ENCODE results near the gene C20orf204. TPM values are rescaled to one million over a fixed set of nuclear protein-coding genes. Genes with fewer than 3 reads are reported as not detected.

Gene C20orf204
- total and polyA plus RNA-seq, 2 of the 8 experiments (the other 6 are each of a cell fraction or from before 2014, with no cell fraction given) = 0.39 to 0.52 TPM

GRCh38 chr20:64038224-64038564 lies 2.2 kb downstream of the C20orf204 start:
- Histone ChIP-seq H2AFZ (ENCODE audit: low read length) (no peak overlapping the region), H3K79me2 (ENCODE audit: control insufficient read depth in 1 of 2, insufficient read depth in 2 of 2, low read length in 2 of 2) (no peaks in the 10 kb centered on the region)
- 12% methylated on average over 5 of the region's 30 CpGs; no CpG with 5 or more reads in 1 of the 2 experiments for WGBS, 2 experiments (ENCODE audit: extremely low coverage in 1 of 2, insufficient coverage in 1 of 2, insufficient read length in 1 of 2, insufficient replicate concordance in 2 of 2, low coverage in 1 of 2, low lambda C conversion rate in 2 of 2, missing lambda C conversion rate in 1 of 2)
- no peak for TF ChIP-seq RFX5 (IDR thresholded peaks at IDR 0.05; ENCODE audit: borderline replicate concordance, low read depth, low read length)
- no peak for TF ChIP-seq NRF1 (IDR thresholded peaks at IDR 0.05; ENCODE audit: low read depth, low read length)
- peak; percentile 37 for TF ChIP-seq KDM4A (IDR thresholded peaks at IDR 0.05; ENCODE audit: low read depth, low read length, severe bottlenecking)
- TF ChIP-seq, protein P1, sequence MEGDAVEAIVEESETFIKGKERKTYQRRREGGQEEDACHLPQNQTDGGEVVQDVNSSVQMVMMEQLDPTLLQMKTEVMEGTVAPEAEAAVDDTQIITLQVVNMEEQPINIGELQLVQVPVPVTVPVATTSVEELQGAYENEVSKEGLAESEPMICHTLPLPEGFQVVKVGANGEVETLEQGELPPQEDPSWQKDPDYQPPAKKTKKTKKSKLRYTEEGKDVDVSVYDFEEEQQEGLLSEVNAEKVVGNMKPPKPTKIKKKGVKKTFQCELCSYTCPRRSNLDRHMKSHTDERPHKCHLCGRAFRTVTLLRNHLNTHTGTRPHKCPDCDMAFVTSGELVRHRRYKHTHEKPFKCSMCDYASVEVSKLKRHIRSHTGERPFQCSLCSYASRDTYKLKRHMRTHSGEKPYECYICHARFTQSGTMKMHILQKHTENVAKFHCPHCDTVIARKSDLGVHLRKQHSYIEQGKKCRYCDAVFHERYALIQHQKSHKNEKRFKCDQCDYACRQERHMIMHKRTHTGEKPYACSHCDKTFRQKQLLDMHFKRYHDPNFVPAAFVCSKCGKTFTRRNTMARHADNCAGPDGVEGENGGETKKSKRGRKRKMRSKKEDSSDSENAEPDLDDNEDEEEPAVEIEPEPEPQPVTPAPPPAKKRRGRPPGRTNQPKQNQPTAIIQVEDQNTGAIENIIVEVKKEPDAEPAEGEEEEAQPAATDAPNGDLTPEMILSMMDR (IDR thresholded peaks at IDR 0.05; ENCODE audit: control extremely low read depth in 1 of 3, insufficient read depth in 1 of 3, low read depth in 1 of 3, low read length in 3 of 3) = peak in 1 of 3 experiments; percentile 19; a peak in 1 of 4 replicates
- no peak for TF ChIP-seq TAF7 (optimal IDR thresholded peaks at IDR 0.05; ENCODE audit: borderline replicate concordance, low read depth, low read length)
- no peak for TF ChIP-seq SIRT6 (IDR thresholded peaks at IDR 0.05; ENCODE audit: low read length)
- no peak for TF ChIP-seq TCF12 (IDR thresholded peaks at IDR 0.05; ENCODE audit: low read depth, low read length)
- peak; percentile 49 for TF ChIP-seq EZH2 (IDR thresholded peaks at IDR 0.05; ENCODE audit: low read depth, low read length, severe bottlenecking)
- TF ChIP-seq CTBP2 (IDR thresholded peaks at IDR 0.05; ENCODE audit: borderline replicate concordance, insufficient read depth, insufficient read length, low read length) = no peak
- TF ChIP-seq KDM1A (IDR thresholded peaks at IDR 0.05; ENCODE audit: borderline replicate concordance, low read length) = no peak

More at GRCh38 chr20:64038224-64038564, 2.2 kb downstream of the C20orf204 start:
- peak overlapping the region; percentile 35 to 73 (median 48) for H3K4me3 ChIP-seq (ENCODE audit: extremely low read depth in 1 of 4, insufficient read depth in 2 of 4, low read depth in 3 of 4, low read length in 4 of 4)
- no peak overlapping the region for H2BK120ac ChIP-seq (replicated peaks; ENCODE audit: low read depth, low read length)
- peak overlapping the region; percentile 71; the same call in 1 of the 2 replicates for H4K8ac ChIP-seq (ENCODE audit: extremely low read depth, insufficient read depth, low read length)
- no peaks in the 10 kb centered on the region; a peak in 2 of 8 replicates for H3K36me3 ChIP-seq (ENCODE audit: control insufficient read depth in 2 of 4, insufficient read depth in 4 of 4, low read length in 3 of 4)
- no peak overlapping the region for H2BK15ac ChIP-seq (ENCODE audit: low read length)
- no peak overlapping the region for H3K56ac ChIP-seq (replicated peaks; ENCODE audit: insufficient read length, low read depth, low read length)
- no peak overlapping the region for H3K18ac ChIP-seq (ENCODE audit: extremely low read depth, low read length)
- ChIA-PET POLR2A (ENCODE audit: partially characterized antibody) (interaction anchor here (1.0 to 3.5 kb wide), 7 partner anchors 9 to 385 kb away, joined by 3 to 24 read pairs (median 4); partner anchors contain the start of genes SOX18, STMN3 and TCEA2), CTCF (ENCODE audit: partially characterized antibody) (interaction anchor here (0.9 to 7.3 kb wide), 16 partner anchors 12 to 347 kb away, joined by 3 to 73 read pairs (median 6); partner anchors contain the start of genes PRPF6, SAMD10, SOX18 and TCEA2)
- peak overlapping the region; percentile 8 to 74 for H3K4me2 ChIP-seq (ENCODE audit: insufficient read depth in 1 of 2, low read depth in 2 of 2, low read length in 2 of 2)
- no peak overlapping the region for H3K14ac ChIP-seq (ENCODE audit: insufficient read length)
- H3K23me2 ChIP-seq (ENCODE audit: low read depth, low read length) = peaks cover 3% of the 10 kb centered on the region; the same call in 1 of the 2 replicates
- no peak for FAIRE-seq
- H2BK12ac ChIP-seq (ENCODE audit: low read depth, low read length) = no peak overlapping the region
- H3K27ac ChIP-seq (ENCODE audit: low read depth, low read length) = no peak overlapping the region
- no peak overlapping the region for H2BK5ac ChIP-seq (ENCODE audit: low read depth, low read length)
- H3K4ac ChIP-seq (replicated peaks; ENCODE audit: insufficient read length, low read depth, low read length) = no peak overlapping the region
- H4K20me1 ChIP-seq (replicated peaks in 1 of 2; ENCODE audit: control insufficient read depth in 1 of 2, insufficient read depth in 2 of 2, low read length in 2 of 2) = peaks cover 0 to 3% of the 10 kb centered on the region in 2 experiments
- no peak overlapping the region for H4K5ac ChIP-seq (ENCODE audit: insufficient read length, low read depth, low read length)
- H3K4me1 ChIP-seq (replicated peaks in 1 of 4; ENCODE audit: control insufficient read depth in 3 of 4, insufficient read depth in 4 of 4, low read length in 3 of 4) = peaks cover 0 to 23% (median 17%) of the 10 kb centered on the region in 4 experiments; a peak in 6 of 7 replicates
- no peak overlapping the region for H2AK5ac ChIP-seq (ENCODE audit: low read depth, low read length)
- no peak overlapping the region for H3K9ac ChIP-seq (replicated peaks in 1 of 4; ENCODE audit: extremely low read depth in 1 of 4, low read depth in 3 of 4, low read length in 3 of 4)
- H3K23ac ChIP-seq (ENCODE audit: insufficient read length) = no peak overlapping the region
- no peaks in the 10 kb centered on the region for H3K9me3 ChIP-seq (ENCODE audit: insufficient read depth in 2 of 2, low read depth in 1 of 2, low read length in 1 of 2)
- H3K79me1 ChIP-seq (ENCODE audit: low read depth, low read length) = no peaks in the 10 kb centered on the region; the same call in 1 of the 2 replicates
- H3K27me3 ChIP-seq (replicated peaks in 1 of 4; ENCODE audit: control insufficient read depth in 3 of 4, extremely low read depth in 1 of 4, insufficient read depth in 3 of 4, low read length in 3 of 4) = peaks cover 16 to 51% (median 44%) of the 10 kb centered on the region in 4 experiments
- no peak overlapping the region for H2BK20ac ChIP-seq (ENCODE audit: low read length)
- DNase-seq (ENCODE audit: low read depth in 1 of 2, low spot score in 2 of 2) = no peak
- no peak overlapping the region for H4K91ac ChIP-seq (replicated peaks; ENCODE audit: insufficient read length, low read length)
